ENCODE results near the gene N4BP2L2. TPM values are rescaled to one million over a fixed set of nuclear protein-coding genes. Genes with fewer than 3 reads are reported as not detected.

Gene N4BP2L2
- total and polyA plus RNA-seq, 2 of the 8 experiments (the other 6 are each of a cell fraction or from before 2014, with no cell fraction given), result 14.6 to 67.6 TPM

- TF ChIP-seq CHD7 (IDR thresholded peaks at IDR 0.05; ENCODE audit: insufficient replicate concordance, low read length) (no peak), CHD2 (IDR thresholded peaks at IDR 0.05; ENCODE audit: low read length) (no peak), KDM5A (IDR thresholded peaks at IDR 0.05; ENCODE audit: low read length) (peak; percentile 30; the same call in 1 of the 2 replicates), JUND (IDR thresholded peaks at IDR 0.05; ENCODE audit: low read length) (no peak), SAP30 (IDR thresholded peaks at IDR 0.05; ENCODE audit: insufficient read depth, insufficient replicate concordance, low read length) (peak; percentile 47)
Measured at GRCh38 chr13:32538143-32538620, 413 bp downstream of the N4BP2L2 start (continued).
